ENCODE data around the gene KLHL18. TPM values are rescaled to one million over a fixed set of nuclear protein-coding genes. Genes with fewer than 3 reads are reported as not detected.
"Not testable (repeated sequence)": the region's sequence is repeated elsewhere in the genome, so short reads cannot be mapped to it uniquely, and the experiment has no call there.

The KLHL18 gene
- total and polyA plus RNA-seq, 12 donors = 32.1 to 85.7 (median 45.2) TPM

- intact Hi-C loops (cut with DNase I) = no loop called here
- DNase-seq (no peak), ATAC-seq (no peak)
- Histone ChIP-seq H3K4me3 (no peak overlapping the region), H3K9me3 (peaks cover 0 to 34% (median 9%) of the 10 kb centered on the region in 11 donors), H3K27ac (no peak overlapping the region), H3K27me3 (no peaks in the 10 kb centered on the region), H3K36me3 (no peaks in the 10 kb centered on the region), H3K4me1 (peaks cover 0 to 14% (median 0%) of the 10 kb centered on the region in 9 donors)
- WGBS, 2 donors = 71 to 79% methylated on average over 1 of the region's 1 CpG
- no peak for TF ChIP-seq CTCF (IDR thresholded peaks at IDR 0.05)
Observed at GRCh38 chr3:47359323-47359722, 76.6 kb downstream of the KLHL18 start.

GRCh38 chr3:47360110-47360517, 77.4 kb downstream of the KLHL18 start:
- DNase-seq; ATAC-seq; H3K36me3 ChIP-seq; H3K4me3 ChIP-seq; H3K27ac ChIP-seq; intact Hi-C loops (cut with DNase I); H3K27me3 ChIP-seq: not testable (repeated sequence)
- peaks cover 0 to 14% (median 0%) of the 10 kb centered on the region in 9 donors for H3K4me1 ChIP-seq
- WGBS, 2 donors = 94 to 95% methylated on average over 4 of the region's 4 CpGs
- H3K9me3 ChIP-seq = peaks cover 0 to 34% (median 9%) of the 10 kb centered on the region in 11 donors

GRCh38 chr3:47362701-47363100, 80.0 kb downstream of the KLHL18 start:
- Histone ChIP-seq H3K9me3 (peaks cover 0 to 31% (median 9%) of the 10 kb centered on the region in 11 donors), H3K36me3 (no peaks in the 10 kb centered on the region), H3K4me1 (peaks cover 0 to 24% (median 8%) of the 10 kb centered on the region in 9 donors), H3K27me3 (no peaks in the 10 kb centered on the region), H3K27ac (peak overlapping the region in 8 of 10 donors; percentile 26 to 77 (median 60)), H3K4me3 (no peak overlapping the region)
- DNase-seq (peak in 1 of 2 donors; percentile 24), ATAC-seq (peak; percentile 23 to 91 (median 66))
- WGBS, 2 donors = 58 to 73% methylated on average over 5 of the region's 5 CpGs
- TF ChIP-seq CTCF (IDR thresholded peaks at IDR 0.05) = no peak
- intact Hi-C loops (cut with DNase I) = no loop called here

- no peaks in the 10 kb centered on the region for H3K36me3 ChIP-seq
- peaks cover 0 to 3% (median 0%) of the 10 kb centered on the region in 11 donors for H3K9me3 ChIP-seq
- intact Hi-C loops (cut with DNase I) = no loop called here
- H3K27ac ChIP-seq = peak overlapping the region in 1 of 10 donors; percentile 14
- peaks cover 0 to 24% (median 8%) of the 10 kb centered on the region in 9 donors for H3K4me1 ChIP-seq
- H3K27me3 ChIP-seq = peaks cover 0 to 3% (median 0%) of the 10 kb centered on the region in 7 donors
- DNase-seq (peak in 1 of 2 donors; percentile 15), ATAC-seq (peak in 3 of 8 donors; percentile 41 to 52 (median 44))
- no peak for TF ChIP-seq CTCF (IDR thresholded peaks at IDR 0.05)
- no peak overlapping the region for H3K4me3 ChIP-seq
- 62% methylated on average over 11 of the region's 11 CpGs for WGBS, 2 donors
Observed at GRCh38 chr3:47365213-47366153, 82.7 kb downstream of the KLHL18 start.
